ENCODE data around the gene FGD1. TPM values are rescaled to one million over a fixed set of nuclear protein-coding genes. Genes with fewer than 3 reads are reported as not detected.
"Not testable (repeated sequence)": the region's sequence is repeated elsewhere in the genome, so short reads cannot be mapped to it uniquely, and the experiment has no call there.

Gene FGD1
- total RNA-seq = 7.5 TPM

GRCh38 chrX:54495814-54496516 is at the start of gene FGD1:
Gene FGD1 (minus strand): TSS chrX:54496234. CDS start chrX:54495432, 802 bp downstream.
- DNase-seq = peak; percentile 81

GRCh38 chrX:54542239-54542638 is 46.2 kb upstream of the FGD1 start:
- DNase-seq = not testable (repeated sequence)

- DNase-seq = peak; percentile 23
Observed at GRCh38 chrX:54540289-54540688, 44.3 kb upstream of the FGD1 start.

- DNase-seq = no peak
Observed at GRCh38 chrX:54534271-54534670, 38.2 kb upstream of the FGD1 start.

- DNase-seq = no peak
Observed at GRCh38 chrX:54530357-54530900, 34.4 kb upstream of the FGD1 start.

- DNase-seq = peak; percentile 94
Observed at GRCh38 chrX:54529552-54530356, 33.7 kb upstream of the FGD1 start, which contains the start of gene GNL3L. Gene GNL3L (plus strand): TSS chrX:54530219. CDS start chrX:54532567, 2,348 bp downstream.

GRCh38 chrX:54529151-54529550 is 33.1 kb upstream of the FGD1 start:
- no peak for DNase-seq

GRCh38 chrX:54509400-54509799 is 13.4 kb upstream of the FGD1 start:
- peak; percentile 21 for DNase-seq

GRCh38 chrX:54496936-54497335 is 902 bp upstream of the FGD1 start:
- no peak for DNase-seq

- DNase-seq = no peak
Observed at GRCh38 chrX:54496517-54496852, 451 bp upstream of the FGD1 start.

- peak; percentile 27 for DNase-seq
Observed at GRCh38 chrX:54494989-54495813, 833 bp downstream of the FGD1 start.

GRCh38 chrX:54494166-54494988 is 1.7 kb downstream of the FGD1 start:
- peak; percentile 8 for DNase-seq

- DNase-seq = no peak
Observed at GRCh38 chrX:54492340-54492739, 3.7 kb downstream of the FGD1 start.

GRCh38 chrX:54489819-54490218 is 6.2 kb downstream of the FGD1 start:
- not testable (repeated sequence) for DNase-seq

GRCh38 chrX:54484666-54485065 is 11.4 kb downstream of the FGD1 start:
- no peak for DNase-seq

- no peak for DNase-seq
Observed at GRCh38 chrX:54483946-54484345, 12.1 kb downstream of the FGD1 start.

- peak; percentile 61 for DNase-seq
Observed at GRCh38 chrX:54482839-54483593, 13.0 kb downstream of the FGD1 start.

GRCh38 chrX:54479136-54480111 is 16.6 kb downstream of the FGD1 start:
- DNase-seq = peak; percentile 39
